NCI-H748 (cell line): Measurements from ENCODE around the gene RBFOX2.

Source experiments
- DNase-seq: peaks from one replicate; lab custom pipeline; 2025; ENCODE audit not compliant: unreplicated experiment; lab: John Stamatoyannopoulos, UW

Gene RBFOX2

DNA sequence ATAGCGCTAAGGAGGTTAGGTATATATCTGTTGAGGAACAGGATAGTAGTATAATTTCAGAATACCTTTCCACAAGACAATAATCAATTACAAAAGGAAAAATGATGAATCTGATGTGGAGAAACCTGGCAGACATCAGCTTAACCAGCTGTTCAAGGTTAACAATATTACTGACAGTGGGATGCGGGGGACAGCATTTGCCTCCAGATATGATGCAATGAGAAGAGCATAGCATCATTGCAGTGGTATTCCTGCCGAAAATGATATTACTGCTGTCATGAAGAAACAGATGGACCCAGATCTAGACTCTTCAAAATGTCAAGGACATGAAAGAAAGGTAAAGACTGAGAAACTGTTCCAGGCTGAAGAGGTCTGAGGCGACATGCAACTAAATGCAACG lies 49.7 kb downstream of the RBFOX2 start:
- DNase-seq = no peak

- DNase-seq = no peak
These were observed 50.4 kb downstream of the RBFOX2 start for GRCh38 chr22:35978201-35978600.

GRCh38 chr22:35977136-35977535 lies 51.5 kb downstream of the RBFOX2 start:
- no peak for DNase-seq

DNA sequence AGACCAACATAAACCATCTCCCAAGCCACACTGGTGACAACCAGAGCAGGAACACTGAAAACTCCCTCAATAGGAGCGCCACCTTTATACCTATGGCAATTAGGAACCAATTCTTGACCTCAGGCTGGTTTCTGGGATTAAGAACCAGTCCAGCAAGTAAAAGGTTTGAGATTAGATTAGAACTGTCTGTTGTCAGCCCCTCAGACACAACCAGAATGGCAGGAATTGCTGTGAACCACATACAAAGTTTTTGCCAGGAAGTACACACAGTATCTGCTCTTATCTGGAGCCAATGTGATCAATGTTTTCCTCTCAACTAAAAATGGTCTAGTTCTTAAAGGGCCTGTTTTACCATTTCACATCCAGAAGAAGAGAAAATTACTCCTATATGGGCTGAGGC lies 55.2 kb downstream of the RBFOX2 start:
- DNase-seq = no peak

GRCh38 chr22:35972559-35972958 lies 56.1 kb downstream of the RBFOX2 start:
- no peak for DNase-seq

DNA sequence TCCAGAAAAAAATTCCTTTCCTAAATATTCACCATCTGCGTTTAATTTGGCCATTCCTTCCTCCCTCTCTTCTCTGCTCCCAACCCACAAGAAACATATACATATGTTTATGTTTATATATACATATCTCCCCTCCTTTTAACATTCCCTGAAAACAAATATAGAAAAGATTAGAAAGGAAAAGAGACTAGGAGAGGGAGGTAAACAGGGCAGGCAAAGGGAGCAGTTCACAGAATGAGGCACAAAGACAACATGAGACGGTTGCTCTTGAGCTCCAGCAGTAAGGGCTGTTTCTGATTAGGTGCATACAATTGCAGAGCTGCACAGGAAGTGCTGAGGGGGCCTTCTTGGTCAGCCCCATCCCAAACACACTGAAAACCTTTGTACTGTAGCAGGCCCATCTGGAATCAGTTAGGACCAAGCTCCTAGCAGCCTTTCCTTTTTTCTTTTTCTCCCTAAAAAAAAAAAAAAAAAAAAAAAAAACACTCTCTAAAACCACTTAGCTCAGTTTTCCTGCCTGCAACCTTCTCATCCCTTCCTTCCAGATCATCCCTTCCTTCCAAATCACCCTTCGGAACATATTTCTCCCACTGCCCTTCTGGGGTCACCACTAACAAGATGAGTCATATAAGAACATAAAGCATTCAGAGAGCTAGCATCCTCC lies 57.0 kb downstream of the RBFOX2 start:
- DNase-seq = no peak

- no peak for DNase-seq
These were observed 57.8 kb downstream of the RBFOX2 start for GRCh38 chr22:35970616-35971455.

DNA sequence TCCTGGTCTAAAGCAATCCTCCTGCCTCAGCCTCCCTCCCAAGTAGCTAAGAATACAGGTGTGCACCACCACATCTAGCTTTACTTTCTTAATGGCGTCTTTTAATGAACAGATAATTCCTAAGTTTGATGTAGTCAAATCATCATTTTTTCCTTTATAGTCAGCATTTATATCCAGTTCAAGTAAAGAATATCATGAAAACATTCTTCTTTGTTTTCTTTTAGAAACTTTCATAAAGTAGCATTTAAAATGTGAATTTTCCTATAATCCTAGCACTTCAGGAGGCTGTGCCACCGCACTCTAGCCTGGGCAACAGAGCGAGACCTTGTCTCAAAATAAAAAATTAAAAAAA lies 61.6 kb downstream of the RBFOX2 start:
- no peak for DNase-seq

- no peak for DNase-seq
These were observed 62.1 kb downstream of the RBFOX2 start for GRCh38 chr22:35966314-35967045.

- no peak for DNase-seq
These were observed 65.3 kb downstream of the RBFOX2 start for GRCh38 chr22:35963237-35963810.

GRCh38 chr22:35961480-35962295 lies 66.9 kb downstream of the RBFOX2 start:
- DNase-seq = peak; percentile 76

DNA sequence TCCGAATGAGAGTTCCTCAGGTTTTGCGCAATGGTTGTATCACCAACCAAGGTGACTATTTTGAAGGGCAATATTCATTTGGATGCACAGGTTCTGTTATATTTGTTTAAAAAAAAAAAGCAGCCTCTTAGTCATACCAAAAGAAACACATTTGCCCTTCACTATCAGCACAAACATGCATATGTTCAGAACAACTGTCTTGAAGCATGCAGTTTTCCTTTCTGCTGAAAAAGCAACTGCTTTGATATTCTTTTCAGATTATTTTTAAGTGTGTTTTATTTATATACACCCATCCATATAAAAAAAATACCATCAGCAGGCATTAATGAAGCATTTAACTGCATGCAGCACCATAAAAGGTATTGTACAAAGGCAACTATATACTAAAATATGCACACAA lies 67.8 kb downstream of the RBFOX2 start:
- DNase-seq = no peak

DNA sequence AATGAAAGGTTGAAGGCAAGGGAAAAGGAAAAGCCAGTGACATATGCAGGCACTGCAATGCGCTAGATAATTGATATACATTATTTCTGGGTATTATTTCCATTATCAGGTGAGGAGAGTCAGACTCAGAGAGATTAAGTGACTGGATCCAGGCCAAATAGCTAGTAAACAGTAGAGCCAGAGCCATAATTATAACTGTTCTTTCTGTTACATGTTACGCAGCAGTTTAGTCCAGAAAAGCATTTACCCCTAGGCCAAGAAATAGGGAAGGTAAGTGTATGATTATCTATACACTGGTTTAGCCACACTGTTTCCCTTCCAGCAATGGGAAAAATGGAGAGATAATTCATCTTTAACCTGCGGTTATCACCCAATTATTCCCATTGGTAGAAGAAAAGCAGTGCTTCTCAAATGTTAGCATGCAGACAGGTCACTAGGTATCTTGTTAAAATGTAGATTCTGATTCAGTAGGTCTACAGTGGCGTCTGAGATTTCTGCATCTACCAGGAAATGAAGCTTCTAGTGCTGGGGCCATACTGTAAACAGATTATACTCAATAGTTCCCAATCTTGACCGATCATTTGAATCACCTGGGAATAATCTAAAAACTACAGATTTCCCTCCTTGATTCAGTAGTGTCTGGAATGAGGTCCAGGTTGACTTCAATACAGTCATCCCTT lies 69.4 kb downstream of the RBFOX2 start:
- no peak for DNase-seq

DNA sequence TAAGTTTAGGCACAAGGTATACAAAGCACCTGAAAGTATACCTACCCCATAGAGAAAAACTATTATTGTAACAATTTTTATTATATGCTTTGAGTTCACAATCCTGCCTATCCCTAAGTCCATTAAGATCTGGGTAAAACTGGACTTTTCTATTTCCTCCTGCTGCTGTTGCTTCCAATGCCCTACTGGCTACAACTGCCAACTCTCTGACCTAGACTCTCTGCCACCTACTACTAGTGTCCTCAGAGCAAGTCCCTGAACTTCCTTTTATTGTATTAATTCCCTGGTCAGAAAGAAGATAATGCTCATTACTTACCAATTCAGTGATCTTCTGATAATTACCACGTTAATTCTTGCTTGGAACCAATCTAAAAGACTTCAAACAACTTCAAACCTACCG lies 70.3 kb downstream of the RBFOX2 start:
- DNase-seq = no peak

DNA sequence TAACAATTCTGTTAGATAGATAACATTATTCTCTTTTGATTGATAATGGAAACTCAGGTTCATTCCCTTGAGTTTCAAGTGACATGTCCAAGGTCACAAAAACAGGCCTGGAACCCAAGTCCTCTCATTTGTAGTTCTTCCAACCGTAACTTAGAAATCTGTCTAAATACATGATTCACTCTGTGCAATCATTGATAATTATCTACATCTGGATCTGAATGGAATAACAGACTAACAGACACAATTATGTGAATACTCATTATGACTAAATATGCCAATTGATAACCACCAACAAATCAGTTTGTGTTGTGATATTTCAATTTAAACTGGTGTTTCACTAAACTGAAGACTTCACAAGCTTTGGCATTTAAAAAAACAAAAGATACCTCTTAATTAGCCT lies 71.0 kb downstream of the RBFOX2 start:
- DNase-seq = no peak

GRCh38 chr22:35956850-35957249 lies 71.8 kb downstream of the RBFOX2 start:
- DNase-seq = no peak

- DNase-seq = no peak
These were observed 73.1 kb downstream of the RBFOX2 start for GRCh38 chr22:35955546-35955945.

DNA sequence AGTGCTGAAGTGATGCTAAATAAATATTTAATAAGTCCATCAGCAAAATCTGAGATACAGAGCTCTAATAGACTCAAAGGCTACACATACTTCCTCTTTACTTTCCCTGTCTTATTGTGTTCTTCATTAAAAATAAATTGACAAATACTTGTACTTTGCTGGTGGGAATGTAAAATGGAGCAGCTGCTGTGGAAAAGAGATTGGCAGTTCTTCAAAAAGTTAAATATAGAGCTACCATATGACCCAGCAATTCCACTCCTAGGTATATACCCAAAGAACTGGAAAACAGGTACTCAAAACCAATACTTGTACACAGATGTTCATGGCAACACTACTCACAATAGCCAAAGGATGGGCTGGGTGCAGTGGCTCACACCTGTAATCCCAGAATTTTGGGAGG lies 76.0 kb downstream of the RBFOX2 start:
- no peak for DNase-seq

DNA sequence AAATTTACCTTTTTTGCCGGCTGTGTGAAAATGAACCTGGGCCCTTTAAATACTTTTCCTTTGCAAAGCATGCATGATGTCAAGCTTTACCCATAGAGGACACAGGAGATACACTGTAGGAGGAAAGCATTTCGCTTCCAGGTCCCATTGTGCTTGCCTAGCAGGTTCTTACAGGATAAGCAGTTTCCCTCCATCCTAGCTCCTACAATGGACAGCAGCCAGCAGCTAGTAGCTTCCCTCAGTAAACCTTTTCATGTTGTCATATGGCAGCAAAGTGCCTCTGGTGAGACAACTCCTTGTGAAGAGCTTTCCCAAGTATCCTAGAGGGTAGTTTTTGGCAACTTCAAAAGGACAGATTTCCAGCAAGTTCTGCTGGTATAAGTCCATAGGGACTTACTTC lies 78.4 kb downstream of the RBFOX2 start:
- no peak for DNase-seq

DNA sequence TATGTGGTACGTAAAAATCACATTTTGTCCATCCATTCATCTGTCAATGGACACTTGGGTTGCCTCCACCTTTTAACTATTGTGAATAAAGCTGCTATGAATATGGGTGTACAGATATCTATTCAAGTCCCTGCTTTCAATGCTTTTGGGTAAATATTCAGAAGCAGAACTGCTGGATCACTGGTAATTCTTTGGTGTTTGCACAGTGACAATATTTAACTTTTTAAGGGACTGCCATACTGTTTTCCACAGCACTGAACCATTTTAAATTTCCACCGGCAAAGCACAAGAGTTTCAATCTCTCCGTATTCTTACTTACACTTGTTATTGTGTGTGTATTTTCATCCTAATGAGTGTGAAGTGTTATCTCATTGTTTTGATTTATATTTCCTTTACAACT lies 79.4 kb downstream of the RBFOX2 start:
- no peak for DNase-seq
